ENCODE measurements around the gene SPATA19.

SPATA19 gene

GRCh38 chr11:133840479-133840941 is 4.8 kb downstream of the SPATA19 start:
- DNase-seq (ENCODE audit: extremely low spot score, insufficient read length, low read depth) (no peak), FAIRE-seq (no peak)

- FAIRE-seq (no peak), DNase-seq (ENCODE audit: extremely low spot score, insufficient read length, low read depth) (no peak)
Observed at GRCh38 chr11:133835593-133836548, 9.4 kb downstream of the SPATA19 start.

GRCh38 chr11:133834682-133835592 is 10.4 kb downstream of the SPATA19 start:
- peak; percentile 77 for FAIRE-seq
- DNase-seq (ENCODE audit: extremely low spot score, insufficient read length, low read depth), result peak; percentile 42

DNA sequence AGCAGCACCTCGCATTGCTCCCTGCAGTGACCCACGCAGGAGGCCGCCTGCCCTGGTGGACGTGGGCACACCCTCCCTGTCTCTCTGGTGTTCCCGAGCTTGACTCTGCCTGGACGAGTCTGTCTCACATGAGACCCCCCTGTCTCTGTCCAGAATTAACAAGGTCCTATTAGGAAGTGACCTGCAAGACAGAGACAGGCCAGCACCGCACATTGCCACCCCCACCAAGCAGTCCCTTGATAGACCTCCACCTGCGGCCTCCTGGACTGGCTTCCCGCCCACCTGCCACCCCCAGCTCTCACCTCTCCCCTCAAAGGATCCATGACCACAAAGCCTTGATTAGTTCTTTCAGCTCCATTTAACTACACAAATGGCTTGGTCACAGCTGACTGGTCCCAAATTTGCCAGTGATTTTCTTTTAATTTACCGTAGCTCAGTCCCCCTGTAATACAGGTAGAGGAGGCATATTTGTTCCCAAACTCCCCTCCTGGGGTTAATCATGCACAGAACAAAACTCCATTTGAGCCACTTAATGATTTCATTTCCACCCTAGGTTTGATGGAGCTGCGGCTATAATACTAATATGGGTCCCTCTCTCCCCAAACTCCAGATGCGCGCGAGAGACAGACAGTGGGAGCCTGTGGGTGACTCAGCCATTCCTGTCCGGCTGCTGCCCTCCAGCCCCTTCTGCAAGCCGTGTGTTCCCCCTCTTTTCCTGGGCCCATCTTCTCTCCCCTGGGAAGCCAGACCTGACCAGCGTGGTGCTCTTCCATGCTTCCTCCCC is 11.2 kb downstream of the SPATA19 start:
- DNase-seq (ENCODE audit: extremely low spot score, insufficient read length, low read depth), result no peak
- no peak for FAIRE-seq

- no peak for DNase-seq (ENCODE audit: extremely low spot score, insufficient read length, low read depth)
- FAIRE-seq, result no peak
Observed at GRCh38 chr11:133832991-133833897, 12.1 kb downstream of the SPATA19 start.

GRCh38 chr11:133832096-133832990 is 13.0 kb downstream of the SPATA19 start:
- FAIRE-seq, result no peak
- no peak for DNase-seq (ENCODE audit: extremely low spot score, insufficient read length, low read depth)

- DNase-seq (ENCODE audit: extremely low spot score, insufficient read length, low read depth), result no peak
- FAIRE-seq, result no peak
Observed at GRCh38 chr11:133830931-133831907, 14.1 kb downstream of the SPATA19 start.

DNA sequence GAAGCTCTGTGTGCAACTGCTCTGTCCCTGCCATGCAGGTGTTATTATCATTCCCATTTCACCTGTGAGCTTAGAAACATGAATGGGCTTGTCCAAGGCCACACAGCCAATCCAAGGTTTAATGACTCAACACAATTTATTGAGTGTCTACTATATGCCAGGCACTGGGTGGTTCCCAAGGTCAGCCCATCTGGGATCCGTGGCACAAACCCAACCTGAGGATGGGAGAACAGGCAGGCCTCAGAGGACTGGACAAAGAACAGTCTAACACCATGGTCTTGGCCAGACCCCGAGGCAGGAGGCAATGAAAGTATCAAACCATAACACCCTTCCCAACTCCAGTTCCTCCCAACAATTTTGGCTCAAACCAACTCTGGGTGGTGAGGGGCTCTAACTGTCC is 15.7 kb downstream of the SPATA19 start:
- FAIRE-seq (no peak), DNase-seq (ENCODE audit: extremely low spot score, insufficient read length, low read depth) (no peak)

- DNase-seq (ENCODE audit: extremely low spot score, insufficient read length, low read depth) (no peak), FAIRE-seq (no peak)
Observed at GRCh38 chr11:133828871-133829270, 16.4 kb downstream of the SPATA19 start.

DNA sequence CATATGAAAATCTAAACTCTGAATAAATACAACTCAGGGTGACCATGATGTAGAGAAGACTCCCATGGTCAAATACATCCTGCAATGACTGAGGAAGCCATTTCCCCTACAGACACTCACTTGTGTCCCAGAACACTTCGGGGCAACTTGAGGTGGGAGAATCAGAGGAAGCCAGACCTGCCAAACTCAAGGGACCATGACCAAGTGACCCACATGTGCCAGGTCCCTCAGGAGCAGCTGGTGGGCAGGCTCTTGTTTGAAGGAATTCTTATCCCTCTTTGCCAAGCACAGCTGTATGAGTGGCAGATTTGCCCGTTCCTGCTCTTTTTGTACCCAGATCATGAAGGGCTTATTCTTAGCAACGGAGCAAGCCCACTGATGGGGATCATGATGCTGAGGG is 17.8 kb downstream of the SPATA19 start:
- DNase-seq (ENCODE audit: extremely low spot score, insufficient read length, low read depth) (no peak), FAIRE-seq (no peak)

- FAIRE-seq, result no peak
- DNase-seq (ENCODE audit: extremely low spot score, insufficient read length, low read depth), result no peak
Observed at GRCh38 chr11:133826866-133827265, 18.4 kb downstream of the SPATA19 start.

GRCh38 chr11:133825666-133826065 is 19.6 kb downstream of the SPATA19 start:
- DNase-seq (ENCODE audit: extremely low spot score, insufficient read length, low read depth) (no peak), FAIRE-seq (no peak)

DNA sequence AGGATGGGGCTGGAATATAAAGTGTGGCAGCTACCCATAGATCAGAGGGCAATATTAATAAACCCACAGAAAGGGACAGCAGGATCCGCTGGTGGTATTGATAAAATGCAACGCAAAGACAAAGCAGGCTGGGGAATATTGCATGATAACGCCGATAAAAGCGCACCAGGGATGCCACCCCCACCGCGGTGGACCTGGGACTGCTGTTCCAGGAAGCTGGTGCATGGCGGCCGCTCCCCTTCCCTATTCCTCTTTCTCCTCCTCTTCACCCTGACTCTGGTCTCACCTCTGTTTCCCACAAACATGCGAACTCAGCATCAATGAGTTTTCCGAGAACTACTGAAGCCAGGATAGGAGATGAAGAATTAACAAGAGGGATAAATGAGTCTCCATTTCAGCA is 20.2 kb downstream of the SPATA19 start:
- no peak for DNase-seq (ENCODE audit: extremely low spot score, insufficient read length, low read depth)
- FAIRE-seq, result no peak

GRCh38 chr11:133824593-133824992 is 20.7 kb downstream of the SPATA19 start:
- no peak for DNase-seq (ENCODE audit: extremely low spot score, insufficient read length, low read depth)
- FAIRE-seq, result no peak

GRCh38 chr11:133823614-133824013 is 21.7 kb downstream of the SPATA19 start:
- no peak for FAIRE-seq
- no peak for DNase-seq (ENCODE audit: extremely low spot score, insufficient read length, low read depth)

- FAIRE-seq, result no peak
Observed at GRCh38 chr11:133823211-133823610, 22.1 kb downstream of the SPATA19 start.

DNA sequence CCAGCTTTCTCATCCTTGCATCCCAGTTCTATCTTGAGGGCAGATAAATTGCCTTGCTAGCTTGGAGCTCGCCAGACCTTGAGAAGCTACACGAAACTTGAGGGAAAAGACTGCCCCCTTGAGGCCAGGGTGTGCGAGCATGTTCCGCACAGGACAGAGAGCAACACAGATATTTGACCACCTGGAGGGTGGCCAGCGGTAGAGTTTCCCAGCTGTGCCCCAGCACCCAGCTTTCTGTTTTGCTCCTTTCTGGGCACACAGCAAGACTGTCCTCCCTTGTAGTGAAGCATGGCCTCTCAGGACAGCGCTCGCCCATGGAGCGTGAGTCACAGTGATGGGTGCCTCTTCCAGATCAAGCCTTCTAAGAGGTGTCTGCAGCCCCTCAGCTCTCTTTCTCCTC is 23.5 kb downstream of the SPATA19 start:
- FAIRE-seq, result peak; percentile 53
- DNase-seq (ENCODE audit: extremely low spot score, insufficient read length, low read depth), result peak; percentile 25

More at GRCh38 chr11:133823211-133823610, 22.1 kb downstream of the SPATA19 start:
- DNase-seq (ENCODE audit: extremely low spot score, insufficient read length, low read depth), result no peak
